Activated naive CD8-positive, alpha-beta T cell treated with anti-CD3 and anti-CD28 coated beads, Interleukin-2, amount 50 U/mL, for 16 hours (primary cell): ENCODE data around the gene FES.

Experiments used
- DNase-seq: peaks from one replicate; pipeline ENCODE4 v3.0.0-alpha.2; 2020; ENCODE audit warnings: low read depth, low spot score

Gene FES

DNA sequence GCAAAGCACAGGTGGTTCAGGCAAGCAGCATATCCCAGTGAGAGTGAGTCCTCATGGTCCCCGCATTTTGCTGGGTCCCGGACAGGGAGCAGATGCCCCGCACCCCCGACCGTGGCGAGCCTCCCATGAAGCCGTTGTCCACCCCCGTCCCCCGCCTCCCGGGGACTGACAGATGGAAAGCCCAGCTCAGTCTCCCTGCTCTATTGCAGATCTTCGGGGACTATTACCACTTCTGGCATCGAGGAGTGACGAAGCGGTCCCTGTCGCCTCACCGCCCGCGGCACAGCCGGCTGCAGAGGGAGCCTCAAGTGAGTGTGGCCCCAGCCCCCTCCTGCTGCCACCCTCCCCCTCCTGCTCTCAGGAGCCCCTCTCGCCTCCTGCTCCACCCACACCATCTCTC is 8.3 kb upstream of the FES start:
- DNase-seq: no peak

- no peak for DNase-seq
Observed at GRCh38 chr15:90876512-90877170, 7.7 kb upstream of the FES start.

GRCh38 chr15:90877315-90877714 is 7.0 kb upstream of the FES start:
- no peak for DNase-seq

DNA sequence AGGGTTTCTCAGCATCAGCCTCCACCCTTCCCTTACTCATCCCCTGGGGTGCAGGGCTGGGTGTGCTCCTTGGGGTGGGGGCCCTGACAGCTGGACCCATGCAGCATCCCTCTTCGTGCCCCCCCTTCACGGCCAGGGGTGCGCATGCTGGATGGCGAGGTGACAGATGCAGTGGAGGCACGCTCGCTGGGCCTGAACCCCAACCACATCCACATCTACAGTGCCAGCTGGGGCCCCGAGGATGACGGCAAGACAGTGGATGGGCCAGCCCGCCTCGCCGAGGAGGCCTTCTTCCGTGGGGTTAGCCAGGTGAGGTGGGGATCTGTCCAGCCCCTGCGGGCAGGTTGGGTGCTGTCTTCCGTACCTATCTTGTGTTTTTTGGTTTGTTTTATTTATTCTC is 6.3 kb upstream of the FES start:
- no peak for DNase-seq

- no peak for DNase-seq
Observed at GRCh38 chr15:90878660-90879059, 5.6 kb upstream of the FES start.

GRCh38 chr15:90879730-90880366 is 4.5 kb upstream of the FES start:
- DNase-seq: no peak

GRCh38 chr15:90880381-90881145 is 3.7 kb upstream of the FES start:
- no peak for DNase-seq

- no peak for DNase-seq
Observed at GRCh38 chr15:90881181-90881977, 2.9 kb upstream of the FES start.

- DNase-seq: no peak
Observed at GRCh38 chr15:90881978-90882721, 2.2 kb upstream of the FES start.

GRCh38 chr15:90882781-90883525 is 1.4 kb upstream of the FES start:
- DNase-seq: no peak

- no peak for DNase-seq
Observed at GRCh38 chr15:90883526-90883975, 753 bp upstream of the FES start.

DNA sequence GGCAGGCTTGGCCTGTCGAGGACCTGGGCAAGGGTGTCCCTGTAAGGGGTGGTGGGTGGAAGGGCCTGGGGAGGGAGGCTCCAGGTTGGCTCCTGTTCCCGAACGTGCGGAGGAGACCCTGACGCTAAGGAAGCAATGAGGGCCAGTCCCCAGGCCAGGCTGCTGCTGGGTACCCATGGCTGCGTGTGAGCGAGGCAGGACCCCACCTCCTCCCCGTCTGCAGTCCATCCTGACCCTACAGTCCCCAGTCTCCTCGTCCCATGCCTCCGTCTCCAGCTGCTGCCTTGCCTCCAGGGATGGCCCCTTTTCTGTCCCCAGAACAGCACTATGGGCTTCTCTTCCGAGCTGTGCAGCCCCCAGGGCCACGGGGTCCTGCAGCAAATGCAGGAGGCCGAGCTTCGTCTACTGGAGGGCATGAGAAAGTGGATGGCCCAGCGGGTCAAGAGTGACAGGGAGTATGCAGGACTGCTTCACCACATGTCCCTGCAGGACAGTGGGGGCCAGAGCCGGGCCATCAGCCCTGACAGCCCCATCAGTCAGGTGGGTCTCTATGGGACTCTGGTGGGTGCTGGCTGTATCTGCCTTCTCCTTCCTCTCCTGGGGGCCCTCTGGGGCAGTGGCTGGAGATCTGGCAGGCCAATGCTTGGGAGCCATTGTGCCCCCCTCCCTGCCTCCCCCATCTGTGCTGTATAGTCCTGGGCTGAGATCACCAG is 571 bp downstream of the FES start:
- no peak for DNase-seq

DNA sequence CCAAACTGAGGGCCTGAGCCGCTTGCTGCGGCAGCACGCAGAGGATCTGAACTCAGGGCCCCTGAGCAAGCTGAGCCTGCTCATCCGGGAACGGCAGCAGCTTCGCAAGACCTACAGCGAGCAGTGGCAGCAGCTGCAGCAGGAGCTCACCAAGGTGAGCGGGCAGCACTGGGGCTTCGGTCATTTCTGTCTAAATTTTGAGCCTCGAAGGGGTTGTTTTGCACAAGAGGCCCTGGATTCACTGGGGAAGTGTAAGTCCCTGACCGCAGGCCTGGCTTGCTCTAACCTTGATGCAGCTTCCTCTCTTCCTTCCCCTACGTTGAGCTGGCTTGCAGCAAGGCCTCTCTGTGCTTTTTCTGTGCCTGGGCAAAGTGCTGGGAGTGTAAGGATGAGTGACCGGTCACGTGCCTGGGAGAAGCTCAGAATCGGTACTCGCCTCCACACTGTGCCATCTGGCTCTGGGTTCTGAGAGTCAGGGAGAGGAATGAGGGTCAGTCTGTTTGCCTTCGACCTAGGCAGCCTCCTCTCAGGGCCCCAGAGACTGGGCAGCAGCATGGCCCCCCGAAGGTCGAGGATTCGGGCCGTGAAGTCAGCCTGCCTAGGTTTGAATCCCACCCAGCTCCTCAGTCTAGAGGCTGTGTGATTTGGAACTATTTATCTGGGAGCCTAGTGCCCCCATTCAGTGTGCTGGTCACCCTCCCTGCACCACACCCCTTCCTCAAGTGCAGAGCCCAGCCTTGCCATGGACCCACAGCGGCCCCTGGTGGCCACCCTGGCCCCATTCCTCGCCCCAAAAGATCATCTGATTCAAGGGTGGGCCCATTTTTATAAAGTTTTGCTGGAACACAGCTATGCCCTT is 1.4 kb downstream of the FES start:
- peak; percentile 52 for DNase-seq

- DNase-seq: no peak
Observed at GRCh38 chr15:90886291-90886614, 1.9 kb downstream of the FES start.

GRCh38 chr15:90887037-90887481 is 2.8 kb downstream of the FES start:
- no peak for DNase-seq

GRCh38 chr15:90889313-90889730 is 5.0 kb downstream of the FES start:
- DNase-seq: no peak

- no peak for DNase-seq
Observed at GRCh38 chr15:90889736-90890456, 5.6 kb downstream of the FES start.

- no peak for DNase-seq
Observed at GRCh38 chr15:90890839-90891238, 6.5 kb downstream of the FES start.
